ENCODE data around the gene ETFRF1.

Gene ETFRF1

GRCh38 chr12:25194722-25195055 is 348 bp upstream of the ETFRF1 start:
- Histone ChIP-seq H3K4me2 (ENCODE audit: low read length) (peak overlapping the region; percentile 93), H3F3A (ENCODE audit: insufficient read depth, low read length) (no peaks in the 10 kb centered on the region), H2AFZ (ENCODE audit: low read length) (no peak overlapping the region), H3K9me2 (ENCODE audit: low read depth, low read length) (no peaks in the 10 kb centered on the region), H3K36me3 (ENCODE audit: insufficient read depth, low read length) (no peaks in the 10 kb centered on the region), H4K20me1 (ENCODE audit: insufficient read depth, low read length) (no peaks in the 10 kb centered on the region), H3K27me3 (ENCODE audit: insufficient read depth, low read length) (no peaks in the 10 kb centered on the region), H3K9ac (ENCODE audit: low read length) (no peak overlapping the region), H3K9me3 (ENCODE audit: low read length) (no peaks in the 10 kb centered on the region), H3K4me1 (ENCODE audit: insufficient read depth, low read length, severe bottlenecking) (peaks cover 14% of the 10 kb centered on the region), H3K79me2 (ENCODE audit: insufficient read depth, low read length) (no peaks in the 10 kb centered on the region), H3K27ac (ENCODE audit: low read depth, low read length, poor library complexity, severe bottlenecking) (no peak overlapping the region), H3K4me3 (ENCODE audit: low read depth, low read length, poor library complexity, severe bottlenecking) (peak overlapping the region; percentile 72)
- no peak for TF ChIP-seq CTCF (IDR thresholded peaks at IDR 0.05; ENCODE audit: low read length)
- TF ChIP-seq EZH2 (IDR thresholded peaks at IDR 0.05; ENCODE audit: borderline replicate concordance, low read length), result no peak

GRCh38 chr12:25197608-25198007 is 2.6 kb downstream of the ETFRF1 start:
- H3K9ac ChIP-seq (ENCODE audit: low read length), result no peak overlapping the region
- no peaks in the 10 kb centered on the region for H3K27me3 ChIP-seq (ENCODE audit: insufficient read depth, low read length)
- no peak overlapping the region for H3K27ac ChIP-seq (ENCODE audit: low read depth, low read length, poor library complexity, severe bottlenecking)
- no peaks in the 10 kb centered on the region for H3K36me3 ChIP-seq (ENCODE audit: insufficient read depth, low read length)
- TF ChIP-seq EZH2 (IDR thresholded peaks at IDR 0.05; ENCODE audit: borderline replicate concordance, low read length), result no peak
- no peak for TF ChIP-seq CTCF (IDR thresholded peaks at IDR 0.05; ENCODE audit: low read length)
- H3K4me2 ChIP-seq (ENCODE audit: low read length), result no peak overlapping the region
- H4K20me1 ChIP-seq (ENCODE audit: insufficient read depth, low read length), result no peaks in the 10 kb centered on the region
- H3K4me1 ChIP-seq (ENCODE audit: insufficient read depth, low read length, severe bottlenecking), result peaks cover 14% of the 10 kb centered on the region
- no peak overlapping the region for H2AFZ ChIP-seq (ENCODE audit: low read length)
- H3K9me3 ChIP-seq (ENCODE audit: low read length), result no peaks in the 10 kb centered on the region
- no peaks in the 10 kb centered on the region for H3F3A ChIP-seq (ENCODE audit: insufficient read depth, low read length)
- no peak overlapping the region for H3K4me3 ChIP-seq (ENCODE audit: low read depth, low read length, poor library complexity, severe bottlenecking)
- H3K9me2 ChIP-seq (ENCODE audit: low read depth, low read length), result no peaks in the 10 kb centered on the region
- no peaks in the 10 kb centered on the region for H3K79me2 ChIP-seq (ENCODE audit: insufficient read depth, low read length)

GRCh38 chr12:25200703-25201102 is 5.7 kb downstream of the ETFRF1 start:
- no peak overlapping the region for H3K4me3 ChIP-seq (ENCODE audit: low read depth, low read length, poor library complexity, severe bottlenecking)
- no peaks in the 10 kb centered on the region for H4K20me1 ChIP-seq (ENCODE audit: insufficient read depth, low read length)
- no peak overlapping the region for H3K9ac ChIP-seq (ENCODE audit: low read length)
- H3K27me3 ChIP-seq (ENCODE audit: insufficient read depth, low read length), result no peaks in the 10 kb centered on the region
- no peak for TF ChIP-seq EZH2 (IDR thresholded peaks at IDR 0.05; ENCODE audit: borderline replicate concordance, low read length)
- no peak for TF ChIP-seq CTCF (IDR thresholded peaks at IDR 0.05; ENCODE audit: low read length)
- H2AFZ ChIP-seq (ENCODE audit: low read length), result no peak overlapping the region
- H3K9me2 ChIP-seq (ENCODE audit: low read depth, low read length), result no peaks in the 10 kb centered on the region
- H3K4me2 ChIP-seq (ENCODE audit: low read length), result no peak overlapping the region
- no peaks in the 10 kb centered on the region for H3F3A ChIP-seq (ENCODE audit: insufficient read depth, low read length)
- no peak overlapping the region for H3K27ac ChIP-seq (ENCODE audit: low read depth, low read length, poor library complexity, severe bottlenecking)
- H3K79me2 ChIP-seq (ENCODE audit: insufficient read depth, low read length), result no peaks in the 10 kb centered on the region
- peaks cover 5% of the 10 kb centered on the region for H3K4me1 ChIP-seq (ENCODE audit: insufficient read depth, low read length, severe bottlenecking)
- H3K36me3 ChIP-seq (ENCODE audit: insufficient read depth, low read length), result no peaks in the 10 kb centered on the region; the same call in 1 of the 2 replicates
- H3K9me3 ChIP-seq (ENCODE audit: low read length), result no peaks in the 10 kb centered on the region
